Activated CD8-positive, alpha-beta memory T cell treated with anti-CD3 and anti-CD28 coated beads for 1 hour (primary cell): ENCODE data around the gene GSTM5.
"Not testable (repeated sequence)": the region's sequence is repeated elsewhere in the genome, so short reads cannot be mapped to it uniquely, and the experiment has no call there.

Experiments used
- DNase-seq, 2 donors: peaks; one replicate each; pipeline ENCODE4 v3.0.0-alpha.2; 2020; ENCODE audit warnings: low read depth in 1 of 2; ENCODE audit errors: extremely low read depth in 1 of 2

The GSTM5 gene

GRCh38 chr1:109760581-109761226 is 48.7 kb downstream of the GSTM5 start:
- DNase-seq, result no peak

GRCh38 chr1:109761227-109762038 is 49.4 kb downstream of the GSTM5 start:
- no peak for DNase-seq

GRCh38 chr1:109762039-109762585 is 50.1 kb downstream of the GSTM5 start:
- DNase-seq, result no peak

- no peak for DNase-seq
Measured at GRCh38 chr1:109762821-109763645, 51.0 kb downstream of the GSTM5 start.

GRCh38 chr1:109763646-109764415 is 51.8 kb downstream of the GSTM5 start, which contains the start of gene EPS8L3:
Gene EPS8L3 (minus strand): TSS chr1:109763923. CDS start chr1:109761749, 2,174 bp downstream.
- no peak for DNase-seq

GRCh38 chr1:109764561-109765482 is 52.8 kb downstream of the GSTM5 start:
- DNase-seq, result no peak

- no peak for DNase-seq
Measured at GRCh38 chr1:109765483-109765815, 53.4 kb downstream of the GSTM5 start.

- no peak for DNase-seq
Measured at GRCh38 chr1:109765896-109766615, 54.0 kb downstream of the GSTM5 start.

- DNase-seq, result not testable (repeated sequence)
Measured at GRCh38 chr1:109766991-109767636, 55.1 kb downstream of the GSTM5 start.
